Measurements from ENCODE around the gene SLC25A13. TPM values are rescaled to one million over a fixed set of nuclear protein-coding genes. Genes with fewer than 3 reads are reported as not detected.

SLC25A13 gene
- total and polyA plus RNA-seq, 9 donors = 11.4 to 32.6 (median 23.1) TPM

GRCh38 chr7:96266580-96266979 is 55.3 kb downstream of the SLC25A13 start:
- WGBS, 3 donors = 95 to 100% (median 97%) methylated on average over 1 of the region's 1 CpG
- intact Hi-C loops (cut with DNase I) = no loop called here
- no peak for DNase-seq
- no peak for TF ChIP-seq POLR2A (IDR thresholded peaks at IDR 0.05)
- TF ChIP-seq EP300 (IDR thresholded peaks at IDR 0.05) = no peak
- no peak for TF ChIP-seq CTCF (IDR thresholded peaks at IDR 0.05)
- H3K27me3 ChIP-seq = no peaks in the 10 kb centered on the region
- H3K27ac ChIP-seq = no peak overlapping the region
- H3K36me3 ChIP-seq = no peaks in the 10 kb centered on the region
- no peak overlapping the region for H3K4me3 ChIP-seq
- H3K9me3 ChIP-seq = no peaks in the 10 kb centered on the region
- no peaks in the 10 kb centered on the region for H3K4me1 ChIP-seq (ENCODE audit: insufficient read depth)

- 96 to 98% (median 97%) methylated on average over 1 of the region's 1 CpG for WGBS, 3 donors
- DNase-seq = no peak
- TF ChIP-seq EP300 (IDR thresholded peaks at IDR 0.05) (no peak), POLR2A (IDR thresholded peaks at IDR 0.05) (no peak), CTCF (IDR thresholded peaks at IDR 0.05) (no peak)
Observed at GRCh38 chr7:96266015-96266414, 55.9 kb downstream of the SLC25A13 start.

GRCh38 chr7:96253964-96254363 is 67.9 kb downstream of the SLC25A13 start:
- H3K9me3 ChIP-seq = no peaks in the 10 kb centered on the region
- no peak overlapping the region for H3K4me3 ChIP-seq
- WGBS, 3 donors = 81 to 94% (median 84%) methylated on average over 3 of the region's 3 CpGs
- DNase-seq = no peak
- H3K36me3 ChIP-seq = no peaks in the 10 kb centered on the region
- TF ChIP-seq CTCF (IDR thresholded peaks at IDR 0.05) (no peak), POLR2A (IDR thresholded peaks at IDR 0.05) (no peak), EP300 (IDR thresholded peaks at IDR 0.05) (no peak)
- H3K4me1 ChIP-seq (ENCODE audit: insufficient read depth) = no peaks in the 10 kb centered on the region
- H3K27ac ChIP-seq = no peak overlapping the region
- intact Hi-C loops (cut with DNase I) = no loop called here
- H3K27me3 ChIP-seq = no peaks in the 10 kb centered on the region

More at GRCh38 chr7:96266015-96266414, 55.9 kb downstream of the SLC25A13 start:
- Histone ChIP-seq H3K27ac (no peak overlapping the region), H3K36me3 (no peaks in the 10 kb centered on the region), H3K9me3 (no peaks in the 10 kb centered on the region), H3K4me1 (ENCODE audit: insufficient read depth) (no peaks in the 10 kb centered on the region), H3K4me3 (no peak overlapping the region), H3K27me3 (no peaks in the 10 kb centered on the region)
- intact Hi-C loops (cut with DNase I) = no loop called here

- H3K27me3 ChIP-seq = no peaks in the 10 kb centered on the region
- TF ChIP-seq CTCF (IDR thresholded peaks at IDR 0.05) (no peak), EP300 (IDR thresholded peaks at IDR 0.05) (no peak), POLR2A (IDR thresholded peaks at IDR 0.05) (no peak)
- H3K4me1 ChIP-seq (ENCODE audit: insufficient read depth) = no peaks in the 10 kb centered on the region
- DNase-seq = no peak
- H3K27ac ChIP-seq = no peak overlapping the region
- 81 to 91% (median 87%) methylated on average over 2 of the region's 2 CpGs for WGBS, 3 donors
- intact Hi-C loops (cut with DNase I) = no loop called here
- H3K36me3 ChIP-seq = no peaks in the 10 kb centered on the region
- H3K4me3 ChIP-seq = no peak overlapping the region
- H3K9me3 ChIP-seq = no peaks in the 10 kb centered on the region
Observed at GRCh38 chr7:96253441-96253840, 68.5 kb downstream of the SLC25A13 start.
